Measurements from ENCODE around the gene FGD3. TPM values are rescaled to one million over a fixed set of nuclear protein-coding genes. Genes with fewer than 3 reads are reported as not detected.
"Not testable (repeated sequence)": the region's sequence is repeated elsewhere in the genome, so short reads cannot be mapped to it uniquely, and the experiment has no call there.

Gene FGD3
- total and polyA plus RNA-seq, 9 donors: 2.4 to 4.8 (median 3.2) TPM

- no peaks in the 10 kb centered on the region for H3K36me3 ChIP-seq (ENCODE audit: control insufficient read depth, insufficient read depth, low read length)
- no peak overlapping the region for H3K27ac ChIP-seq (ENCODE audit: low read length)
- no peak for DNase-seq
- WGBS (ENCODE audit: insufficient coverage): 72% methylated on average over 4 of the region's 6 CpGs
- H3K4me3 ChIP-seq (ENCODE audit: low read length): no peak overlapping the region
- no peaks in the 10 kb centered on the region for H3K27me3 ChIP-seq (ENCODE audit: control insufficient read depth, insufficient read depth, low read length)
- H3K4me1 ChIP-seq (ENCODE audit: control insufficient read depth, insufficient read depth, low read length): no peaks in the 10 kb centered on the region
- peaks cover 16% of the 10 kb centered on the region for H3K9me3 ChIP-seq (replicated peaks; ENCODE audit: control insufficient read depth, low read depth, low read length)
Measured at GRCh38 chr9:92986176-92987119, 39.1 kb downstream of the FGD3 start.

- Histone ChIP-seq H3K4me3 (ENCODE audit: low read length) (no peak overlapping the region), H3K27ac (ENCODE audit: low read length) (no peak overlapping the region), H3K9me3 (replicated peaks; ENCODE audit: control insufficient read depth, low read depth, low read length) (peaks cover 19% of the 10 kb centered on the region), H3K36me3 (ENCODE audit: control insufficient read depth, insufficient read depth, low read length) (no peaks in the 10 kb centered on the region), H3K27me3 (ENCODE audit: control insufficient read depth, insufficient read depth, low read length) (peaks cover 2% of the 10 kb centered on the region), H3K4me1 (ENCODE audit: control insufficient read depth, insufficient read depth, low read length) (no peaks in the 10 kb centered on the region)
- 86% methylated on average over 1 of the region's 1 CpG for WGBS (ENCODE audit: insufficient coverage)
- DNase-seq: no peak
Measured at GRCh38 chr9:92988215-92988768, 41.0 kb downstream of the FGD3 start.

- no peaks in the 10 kb centered on the region for H3K36me3 ChIP-seq (ENCODE audit: control insufficient read depth, insufficient read depth, low read length)
- 40% methylated on average over 1 of the region's 3 CpGs for WGBS (ENCODE audit: insufficient coverage)
- peaks cover 2% of the 10 kb centered on the region for H3K27me3 ChIP-seq (ENCODE audit: control insufficient read depth, insufficient read depth, low read length)
- H3K27ac ChIP-seq (ENCODE audit: low read length): no peak overlapping the region
- peaks cover 10% of the 10 kb centered on the region for H3K9me3 ChIP-seq (replicated peaks; ENCODE audit: control insufficient read depth, low read depth, low read length)
- H3K4me3 ChIP-seq (ENCODE audit: low read length): no peak overlapping the region
- no peak for DNase-seq
- H3K4me1 ChIP-seq (ENCODE audit: control insufficient read depth, insufficient read depth, low read length): no peaks in the 10 kb centered on the region
Measured at GRCh38 chr9:92989561-92989960, 42.2 kb downstream of the FGD3 start.

- WGBS (ENCODE audit: insufficient coverage): 67% methylated on average over 1 of the region's 3 CpGs
- Histone ChIP-seq H3K9me3 (replicated peaks; ENCODE audit: control insufficient read depth, low read depth, low read length) (peaks cover 4% of the 10 kb centered on the region), H3K36me3 (ENCODE audit: control insufficient read depth, insufficient read depth, low read length) (no peaks in the 10 kb centered on the region), H3K27ac (ENCODE audit: low read length) (no peak overlapping the region), H3K4me3 (ENCODE audit: low read length) (no peak overlapping the region), H3K4me1 (ENCODE audit: control insufficient read depth, insufficient read depth, low read length) (no peaks in the 10 kb centered on the region), H3K27me3 (ENCODE audit: control insufficient read depth, insufficient read depth, low read length) (peaks cover 2% of the 10 kb centered on the region)
- no peak for DNase-seq
Measured at GRCh38 chr9:92990461-92990860, 43.1 kb downstream of the FGD3 start.

- Histone ChIP-seq H3K9me3 (replicated peaks; ENCODE audit: control insufficient read depth, low read depth, low read length) (peaks cover 3% of the 10 kb centered on the region), H3K36me3 (ENCODE audit: control insufficient read depth, insufficient read depth, low read length) (no peaks in the 10 kb centered on the region), H3K27ac (ENCODE audit: low read length) (no peak overlapping the region), H3K4me1 (ENCODE audit: control insufficient read depth, insufficient read depth, low read length) (no peaks in the 10 kb centered on the region), H3K4me3 (ENCODE audit: low read length) (no peak overlapping the region), H3K27me3 (ENCODE audit: control insufficient read depth, insufficient read depth, low read length) (peaks cover 2% of the 10 kb centered on the region)
- DNase-seq: no peak
- 57% methylated on average over 1 of the region's 4 CpGs for WGBS (ENCODE audit: insufficient coverage)
Measured at GRCh38 chr9:92992549-92992948, 45.2 kb downstream of the FGD3 start.

GRCh38 chr9:92998871-92999270 lies 51.5 kb downstream of the FGD3 start:
- not testable (repeated sequence) for H3K27ac ChIP-seq (ENCODE audit: low read length); H3K36me3 ChIP-seq (ENCODE audit: control insufficient read depth, insufficient read depth, low read length); H3K4me1 ChIP-seq (ENCODE audit: control insufficient read depth, insufficient read depth, low read length); H3K27me3 ChIP-seq (ENCODE audit: control insufficient read depth, insufficient read depth, low read length); H3K9me3 ChIP-seq (replicated peaks; ENCODE audit: control insufficient read depth, low read depth, low read length); DNase-seq; H3K4me3 ChIP-seq (ENCODE audit: low read length)
- 82% methylated on average over 3 of the region's 10 CpGs for WGBS (ENCODE audit: insufficient coverage)

GRCh38 chr9:93001031-93001430 lies 53.7 kb downstream of the FGD3 start:
- Histone ChIP-seq H3K27me3 (ENCODE audit: control insufficient read depth, insufficient read depth, low read length) (no peaks in the 10 kb centered on the region), H3K4me3 (ENCODE audit: low read length) (no peak overlapping the region), H3K4me1 (ENCODE audit: control insufficient read depth, insufficient read depth, low read length) (peaks cover 4% of the 10 kb centered on the region), H3K9me3 (replicated peaks; ENCODE audit: control insufficient read depth, low read depth, low read length) (no peaks in the 10 kb centered on the region), H3K27ac (ENCODE audit: low read length) (no peak overlapping the region), H3K36me3 (ENCODE audit: control insufficient read depth, insufficient read depth, low read length) (no peaks in the 10 kb centered on the region)
- DNase-seq: no peak
- no CpG with 5 or more reads among the region's 2 CpGs for WGBS (ENCODE audit: insufficient coverage)

- no peak for DNase-seq
- Histone ChIP-seq H3K4me3 (ENCODE audit: low read length) (no peak overlapping the region), H3K9me3 (replicated peaks; ENCODE audit: control insufficient read depth, low read depth, low read length) (no peaks in the 10 kb centered on the region), H3K36me3 (ENCODE audit: control insufficient read depth, insufficient read depth, low read length) (no peaks in the 10 kb centered on the region), H3K27ac (ENCODE audit: low read length) (no peak overlapping the region), H3K4me1 (ENCODE audit: control insufficient read depth, insufficient read depth, low read length) (peaks cover 4% of the 10 kb centered on the region), H3K27me3 (ENCODE audit: control insufficient read depth, insufficient read depth, low read length) (no peaks in the 10 kb centered on the region)
- WGBS (ENCODE audit: insufficient coverage): 89% methylated on average over 7 of the region's 8 CpGs
Measured at GRCh38 chr9:93002700-93003099, 55.4 kb downstream of the FGD3 start.

- peaks cover 5% of the 10 kb centered on the region for H3K36me3 ChIP-seq (ENCODE audit: control insufficient read depth, insufficient read depth, low read length)
- H3K27ac ChIP-seq (ENCODE audit: low read length): no peak overlapping the region
- no peak overlapping the region for H3K4me3 ChIP-seq (ENCODE audit: low read length)
- WGBS (ENCODE audit: insufficient coverage): 45% methylated on average over 21 of the region's 28 CpGs
- H3K4me1 ChIP-seq (ENCODE audit: control insufficient read depth, insufficient read depth, low read length): peaks cover 4% of the 10 kb centered on the region
- H3K27me3 ChIP-seq (ENCODE audit: control insufficient read depth, insufficient read depth, low read length): no peaks in the 10 kb centered on the region
- no peaks in the 10 kb centered on the region for H3K9me3 ChIP-seq (replicated peaks; ENCODE audit: control insufficient read depth, low read depth, low read length)
- DNase-seq: peak; percentile 48
Measured at GRCh38 chr9:93003552-93004407, 56.5 kb downstream of the FGD3 start.

GRCh38 chr9:93004561-93004960 lies 57.2 kb downstream of the FGD3 start:
- no peak overlapping the region for H3K27ac ChIP-seq (ENCODE audit: low read length)
- H3K27me3 ChIP-seq (ENCODE audit: control insufficient read depth, insufficient read depth, low read length): no peaks in the 10 kb centered on the region
- no peak for DNase-seq
- peaks cover 5% of the 10 kb centered on the region for H3K36me3 ChIP-seq (ENCODE audit: control insufficient read depth, insufficient read depth, low read length)
- H3K9me3 ChIP-seq (replicated peaks; ENCODE audit: control insufficient read depth, low read depth, low read length): no peaks in the 10 kb centered on the region
- H3K4me3 ChIP-seq (ENCODE audit: low read length): no peak overlapping the region
- H3K4me1 ChIP-seq (ENCODE audit: control insufficient read depth, insufficient read depth, low read length): peaks cover 4% of the 10 kb centered on the region
- whole genome bisulfite sequencing (ENCODE audit: insufficient coverage): 84% methylated on average over 9 of the region's 9 CpGs

Data from muscle of leg (tissue), 11 donors.